GM21367 (cell line): Measurements from ENCODE around the gene CERS6.
"Not testable (repeated sequence)": the region's sequence is repeated elsewhere in the genome, so short reads cannot be mapped to it uniquely, and the experiment has no call there.

Source experiments
- ATAC-seq: cut with Tn5 transposase; IDR thresholded peaks from one replicate; pipeline ENCODE4 v1.9.1; 2021; ENCODE audit not compliant: unreplicated experiment

Gene CERS6

DNA sequence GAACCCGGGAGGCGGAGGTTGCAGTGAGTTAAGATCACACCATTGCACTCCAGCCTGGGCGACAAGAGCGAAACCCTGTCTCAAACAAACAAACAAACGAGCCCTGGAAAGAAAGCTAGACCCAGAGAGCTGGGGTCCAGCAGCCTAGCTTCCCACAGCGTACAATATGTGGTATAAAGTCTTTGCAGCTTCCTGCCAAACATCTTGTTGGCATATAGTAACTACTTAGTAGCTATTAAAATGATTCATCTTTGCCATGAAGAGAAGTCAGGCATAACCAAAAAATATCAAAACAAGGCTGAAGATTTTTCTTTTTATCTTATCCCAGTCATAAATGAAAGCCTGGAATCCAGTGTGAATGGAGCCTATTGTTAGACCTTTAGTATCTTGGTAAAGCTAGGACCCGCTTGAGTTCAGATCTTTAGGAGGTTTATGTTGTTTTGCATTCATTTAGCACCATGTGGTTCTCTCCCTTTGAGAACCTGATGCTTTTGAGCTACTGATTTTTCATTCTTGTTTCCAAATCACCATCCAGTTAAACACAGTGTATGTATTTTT lies 206.7 kb downstream of the CERS6 start:
- no peak for ATAC-seq

DNA sequence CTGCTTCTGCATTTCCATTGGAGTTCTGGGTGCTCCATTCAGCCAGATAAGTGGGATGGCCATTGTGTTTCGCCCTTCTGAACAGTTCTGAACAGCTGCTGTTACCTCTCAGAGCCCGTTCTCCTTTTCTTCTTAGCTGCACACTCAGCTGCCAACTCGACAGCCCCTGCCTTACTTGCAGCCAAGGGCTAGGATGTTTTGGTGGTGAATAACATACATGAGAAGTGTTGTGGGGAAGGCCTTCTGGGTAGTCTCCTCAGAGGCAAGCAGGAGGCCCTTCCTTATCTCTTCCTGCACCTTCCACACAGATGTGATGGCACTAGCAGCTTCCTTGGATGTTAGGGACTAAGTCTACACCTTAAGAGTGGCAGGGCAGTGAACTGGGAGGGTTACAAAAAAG lies 207.9 kb downstream of the CERS6 start:
- ATAC-seq = no peak

DNA sequence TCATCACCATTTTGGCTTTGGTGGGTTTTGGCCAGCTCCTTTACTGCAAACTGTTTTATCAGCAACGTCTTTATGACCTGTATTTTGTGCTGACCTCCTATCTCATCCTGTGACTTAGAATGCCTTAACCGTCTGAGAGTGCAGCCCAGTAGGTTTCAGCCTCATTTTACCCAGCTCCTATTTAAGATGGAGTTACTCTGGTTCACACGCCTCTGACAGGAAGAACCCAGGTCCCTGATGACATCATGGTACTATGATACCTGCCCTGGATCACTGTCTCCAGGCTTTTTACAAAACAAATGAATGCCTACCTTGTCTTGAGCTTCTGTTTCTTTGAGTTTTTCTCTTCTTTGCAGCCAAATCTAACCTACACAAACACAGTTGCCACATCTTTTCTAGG lies 208.6 kb downstream of the CERS6 start:
- not testable (repeated sequence) for ATAC-seq

DNA sequence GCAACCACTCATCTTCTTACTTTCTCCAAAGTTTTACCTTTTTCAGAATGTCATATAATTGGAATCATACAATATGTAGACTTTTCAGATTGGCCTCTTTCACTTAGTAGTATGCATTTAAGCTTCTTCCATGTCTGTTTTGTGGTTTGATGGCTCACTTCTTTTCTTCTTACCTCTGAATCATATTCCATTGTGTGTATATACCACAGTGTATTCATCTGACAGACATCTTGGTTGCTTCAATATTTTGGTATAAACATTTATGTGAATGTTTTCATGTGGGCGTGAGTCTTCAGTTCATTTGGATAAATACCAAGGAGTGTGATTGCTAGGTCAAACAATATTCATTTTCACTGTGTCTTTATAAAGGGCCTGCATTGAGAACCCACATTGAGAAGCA lies 210.3 kb downstream of the CERS6 start:
- ATAC-seq = no peak

DNA sequence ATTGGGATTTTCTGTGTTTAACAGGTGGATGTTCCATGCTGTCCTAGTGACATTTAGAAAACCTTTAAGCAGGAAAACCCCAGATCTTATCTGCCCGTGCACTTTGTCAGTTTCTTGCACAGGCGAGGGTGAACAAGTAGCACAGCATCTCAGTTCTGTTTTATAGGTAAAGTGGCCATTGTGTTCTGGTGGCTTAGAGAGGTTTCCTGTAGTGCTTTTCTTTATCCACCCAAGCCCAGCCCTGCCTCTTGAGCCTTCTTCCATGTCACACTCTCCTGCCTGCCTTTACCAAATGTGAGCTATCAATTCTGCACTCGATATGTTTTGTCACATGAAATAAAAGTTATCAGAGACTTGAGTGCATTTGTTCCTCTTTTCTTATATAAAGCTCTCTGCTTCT lies 211.1 kb downstream of the CERS6 start:
- ATAC-seq = no peak

DNA sequence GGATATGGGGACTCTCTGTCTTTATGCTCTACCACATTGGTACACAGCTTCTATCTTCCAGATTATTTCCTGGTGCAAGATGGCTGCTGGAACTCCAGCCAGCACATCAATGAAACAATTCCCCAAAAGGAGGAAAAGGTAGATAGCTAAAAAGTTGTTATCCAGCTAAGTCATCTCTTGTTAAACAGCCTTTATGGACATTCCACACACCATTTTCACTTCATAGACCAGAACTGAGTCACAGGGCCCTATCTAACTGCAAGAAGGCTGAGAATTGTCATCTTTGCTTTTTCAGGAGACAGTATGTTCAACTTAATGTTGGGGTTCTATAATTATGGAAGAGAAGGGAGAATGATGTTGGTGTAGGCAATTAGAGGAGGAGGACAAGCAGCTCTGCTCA lies 213.1 kb downstream of the CERS6 start:
- ATAC-seq = no peak

DNA sequence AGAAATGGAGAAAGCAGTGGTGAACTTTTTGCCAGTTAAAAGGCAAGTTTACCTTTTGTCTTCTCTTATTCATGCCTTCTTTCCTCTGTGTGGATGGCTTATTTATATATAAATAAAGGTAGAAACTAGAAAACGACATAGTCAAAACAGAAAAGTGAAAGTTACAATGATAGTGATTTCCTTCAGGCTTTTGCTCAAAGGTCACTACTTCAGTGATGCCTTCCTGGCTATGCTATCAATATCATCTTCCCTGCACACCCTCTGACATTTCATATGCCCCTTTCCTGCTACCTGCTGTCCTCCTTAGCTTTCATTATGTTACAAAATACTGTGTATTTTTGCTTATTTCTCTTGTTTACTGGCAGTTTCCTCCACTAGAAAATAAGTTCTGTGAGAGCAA lies 214.4 kb downstream of the CERS6 start:
- ATAC-seq = no peak

DNA sequence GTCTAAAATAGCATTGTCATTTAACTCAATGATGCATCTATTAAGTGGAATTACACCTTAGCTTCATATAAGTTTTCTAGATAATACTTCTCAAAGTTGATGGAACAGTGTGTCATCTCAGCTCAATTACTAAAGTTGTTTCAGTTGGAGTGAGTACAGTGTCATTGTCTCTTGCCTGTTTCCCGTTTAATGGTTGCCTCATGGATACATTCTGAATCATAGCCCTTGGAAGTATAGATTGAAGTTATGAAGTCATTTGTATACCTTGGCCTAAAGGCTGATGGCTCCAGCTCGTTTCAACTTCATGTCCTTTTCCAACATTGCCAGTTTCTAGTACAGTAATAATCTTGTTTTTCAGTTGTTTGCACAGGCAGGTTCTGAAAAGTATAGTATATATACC lies 215.9 kb downstream of the CERS6 start:
- no peak for ATAC-seq

DNA sequence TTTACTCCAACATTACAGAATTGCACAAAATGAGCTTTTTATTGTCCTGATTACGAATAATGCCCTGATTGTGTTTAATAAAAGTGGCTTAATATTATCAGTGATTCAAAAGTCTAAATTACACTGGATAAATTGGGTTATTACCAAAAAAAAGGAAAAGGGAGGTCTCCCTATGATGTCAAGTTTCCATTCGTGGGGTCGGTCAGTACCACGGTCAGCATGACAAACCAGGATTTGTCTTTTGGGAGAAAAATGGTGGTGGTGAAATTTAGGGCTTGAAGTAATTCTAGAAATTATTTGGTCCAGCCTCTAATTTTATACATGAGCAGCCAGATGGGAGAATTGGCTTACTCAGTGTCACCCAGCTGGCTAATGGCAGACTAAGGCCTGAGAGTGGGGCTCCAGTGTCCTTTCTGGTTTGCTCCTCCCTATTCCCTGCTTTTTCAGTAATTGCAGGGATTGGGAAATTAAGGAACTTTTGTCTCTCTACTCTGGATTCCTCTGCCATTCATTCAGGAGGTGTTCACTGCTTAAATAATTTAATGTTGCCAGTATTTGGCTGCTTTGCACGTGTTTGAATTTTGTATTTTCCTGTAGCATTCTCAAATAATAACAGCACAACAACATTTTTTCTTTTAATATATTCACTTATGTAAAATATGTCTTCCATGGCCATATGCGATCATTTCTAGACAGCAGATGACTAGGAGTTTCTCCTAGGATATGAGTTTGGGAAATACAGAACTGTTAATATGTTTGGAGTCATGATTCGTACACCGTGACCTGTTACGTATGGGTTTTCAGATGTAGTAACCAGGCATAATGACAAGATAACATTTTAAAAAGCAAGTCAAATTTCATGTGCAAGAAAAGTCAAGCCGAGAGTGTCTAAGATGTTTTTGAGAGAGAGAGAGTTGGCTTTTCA lies 217.5 kb downstream of the CERS6 start:
- ATAC-seq = no peak

DNA sequence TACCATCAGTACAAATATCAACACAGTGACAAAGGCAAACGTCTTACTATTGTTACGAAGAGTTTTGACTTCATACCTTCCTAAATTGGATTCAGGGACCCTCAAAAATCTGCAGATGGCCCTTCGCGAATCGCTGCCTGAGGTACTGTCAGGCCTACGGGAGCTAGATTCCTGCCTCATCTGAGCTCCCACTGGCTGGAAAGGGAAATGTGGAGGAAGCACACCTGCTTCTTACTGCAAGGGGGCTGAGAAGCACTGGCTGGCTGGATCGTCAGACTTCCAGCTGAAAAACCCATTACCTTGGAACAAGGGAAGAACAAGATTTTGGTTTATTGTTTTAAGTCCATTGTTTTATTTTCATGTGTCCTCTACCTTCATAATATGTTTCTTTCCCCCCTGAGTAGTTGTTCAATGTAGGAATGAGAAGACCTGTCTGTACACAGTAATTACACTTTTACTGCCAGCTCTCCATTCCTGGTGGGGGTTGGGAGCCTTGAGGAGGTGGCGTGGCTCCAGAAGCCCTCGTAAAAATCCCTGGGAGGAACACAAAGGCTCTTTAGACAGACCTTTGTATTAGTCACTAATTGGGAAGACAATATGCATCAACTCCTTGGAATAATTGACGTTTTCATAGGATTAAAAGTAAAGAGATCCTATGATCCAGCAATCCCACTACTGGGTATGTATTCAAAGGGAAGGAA lies 222.2 kb downstream of the CERS6 start:
- no peak for ATAC-seq

DNA sequence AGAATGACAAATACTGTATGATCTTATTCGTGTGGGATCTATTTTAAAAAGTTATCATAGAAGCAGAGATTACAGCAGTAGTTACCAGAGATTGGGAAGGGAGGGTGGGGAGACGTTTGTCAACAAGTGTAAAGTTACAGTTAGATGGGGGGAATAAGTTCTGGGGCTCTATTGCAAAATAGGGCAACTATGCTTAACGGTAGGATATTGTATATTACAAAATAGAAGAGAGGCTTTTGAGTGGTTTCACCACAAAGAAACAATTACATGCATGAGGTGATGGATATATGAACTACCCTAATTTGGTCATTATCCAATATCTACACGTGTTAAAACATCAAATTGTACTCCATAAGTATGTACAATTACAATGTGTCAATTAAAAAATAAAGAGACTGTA lies 223.0 kb downstream of the CERS6 start:
- no peak for ATAC-seq

DNA sequence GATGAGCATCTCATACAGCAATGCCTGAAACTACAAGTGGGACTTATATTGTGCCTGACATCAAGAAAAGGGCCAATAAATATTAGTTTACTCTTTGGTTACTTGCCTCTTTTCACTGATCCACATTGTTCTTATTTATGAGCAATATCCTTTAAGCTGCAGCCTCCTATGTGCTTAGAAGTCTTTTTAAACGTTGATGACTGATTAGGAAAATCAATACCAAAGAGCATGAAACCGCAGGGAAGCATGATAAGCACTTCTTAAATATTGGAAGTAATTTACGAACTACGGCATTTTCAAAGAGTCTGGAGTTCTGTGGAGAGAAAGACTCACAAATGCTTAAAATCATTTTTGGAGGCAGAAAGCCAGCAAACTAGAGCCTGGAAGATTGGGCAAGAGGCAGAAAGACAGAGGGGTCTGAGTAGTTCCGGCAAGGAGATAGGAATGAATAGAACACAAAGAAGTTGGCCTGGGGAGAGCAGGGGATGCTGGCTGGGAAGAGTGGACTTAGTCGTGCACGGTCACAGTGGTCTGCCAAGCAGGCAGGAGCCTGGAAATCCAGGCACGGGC lies 223.8 kb downstream of the CERS6 start:
- no peak for ATAC-seq

DNA sequence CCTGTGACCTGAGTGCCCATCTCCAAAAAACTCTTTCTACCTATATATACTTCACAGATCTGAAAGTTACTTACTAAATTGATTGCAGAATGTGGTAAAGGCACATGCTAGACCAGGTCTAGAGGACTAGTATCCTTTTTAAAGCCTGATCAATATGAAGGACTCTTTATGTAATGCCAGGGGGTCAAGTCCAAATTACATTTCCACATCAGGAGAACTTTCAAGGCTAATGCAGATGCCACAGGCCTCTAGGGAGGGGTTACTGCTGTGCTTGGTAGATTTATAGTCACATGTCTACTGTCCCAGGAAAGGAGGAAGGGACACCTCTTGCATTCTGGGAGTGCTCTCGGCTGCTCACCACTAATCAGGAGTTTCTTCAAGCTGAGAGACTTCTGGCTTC lies 227.9 kb downstream of the CERS6 start:
- no peak for ATAC-seq

DNA sequence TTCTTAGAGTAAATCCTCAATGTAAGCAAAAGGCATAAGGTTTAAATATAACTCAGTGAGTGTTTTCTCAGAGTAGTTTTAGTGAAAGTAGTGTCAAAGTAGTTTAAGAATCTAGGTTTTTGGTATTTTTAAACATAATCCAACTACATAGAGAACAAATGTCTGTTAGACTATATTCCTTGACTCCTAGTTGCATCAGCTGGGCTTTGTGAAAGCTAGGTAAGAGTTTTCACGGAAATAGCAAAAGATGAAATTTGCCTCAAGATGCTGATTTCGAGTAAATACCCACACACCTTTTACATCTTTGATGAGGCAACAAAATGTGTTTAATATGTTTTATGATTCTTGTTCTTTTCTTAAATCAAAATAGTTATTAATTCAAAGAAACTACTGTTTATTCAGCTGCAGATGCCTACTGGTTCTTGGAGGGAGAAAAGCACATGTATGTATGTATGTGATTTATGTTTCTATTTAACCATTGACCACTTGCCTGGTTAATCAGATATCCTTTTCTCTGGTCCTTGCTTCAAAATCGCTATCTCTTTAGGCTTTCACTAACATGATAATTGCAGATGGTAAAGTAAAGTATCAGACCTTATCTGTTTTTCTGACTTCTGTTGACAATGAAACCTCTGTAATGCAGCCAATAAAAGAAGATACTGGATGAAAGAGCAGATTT lies 229.0 kb downstream of the CERS6 start:
- no peak for ATAC-seq

DNA sequence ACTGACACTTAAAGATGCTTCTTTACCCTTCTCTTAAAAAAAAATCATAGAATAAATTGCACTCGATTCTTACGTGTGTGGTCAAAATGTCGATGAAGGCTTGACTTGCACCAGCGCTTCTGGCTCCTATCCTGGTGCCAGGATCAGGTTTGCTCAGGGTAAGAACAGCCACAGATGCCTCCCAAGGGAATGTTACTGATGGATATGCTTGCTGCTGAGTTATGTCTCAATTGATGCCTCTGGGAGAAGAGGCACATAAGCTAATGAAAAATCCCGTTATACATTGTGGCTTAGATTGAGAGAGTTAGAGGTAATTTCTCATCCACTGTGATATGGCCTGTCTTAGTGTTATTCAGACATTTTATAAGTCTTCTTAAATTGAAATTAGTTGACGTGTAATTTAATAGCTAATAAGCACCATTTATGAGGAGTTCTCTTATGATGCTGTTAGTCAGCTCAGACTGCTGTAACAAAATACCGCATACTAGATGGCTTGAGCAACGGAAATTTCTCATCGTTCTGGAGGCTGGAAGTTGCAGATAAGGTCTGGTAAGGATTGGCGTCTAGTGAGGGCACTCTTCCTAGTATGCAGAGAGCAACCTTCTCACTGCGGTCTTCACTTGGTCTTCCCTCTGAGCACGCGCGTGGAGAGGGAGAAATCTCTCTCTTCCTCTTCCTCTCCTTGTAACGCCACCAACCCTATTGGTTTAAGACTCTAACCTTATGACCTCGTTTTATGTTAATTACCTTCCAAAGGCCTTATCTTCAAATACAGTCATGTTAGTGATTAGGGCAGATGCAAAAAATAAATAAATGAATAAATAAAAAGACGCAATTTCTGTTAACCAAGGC lies 229.8 kb downstream of the CERS6 start:
- ATAC-seq = no peak

DNA sequence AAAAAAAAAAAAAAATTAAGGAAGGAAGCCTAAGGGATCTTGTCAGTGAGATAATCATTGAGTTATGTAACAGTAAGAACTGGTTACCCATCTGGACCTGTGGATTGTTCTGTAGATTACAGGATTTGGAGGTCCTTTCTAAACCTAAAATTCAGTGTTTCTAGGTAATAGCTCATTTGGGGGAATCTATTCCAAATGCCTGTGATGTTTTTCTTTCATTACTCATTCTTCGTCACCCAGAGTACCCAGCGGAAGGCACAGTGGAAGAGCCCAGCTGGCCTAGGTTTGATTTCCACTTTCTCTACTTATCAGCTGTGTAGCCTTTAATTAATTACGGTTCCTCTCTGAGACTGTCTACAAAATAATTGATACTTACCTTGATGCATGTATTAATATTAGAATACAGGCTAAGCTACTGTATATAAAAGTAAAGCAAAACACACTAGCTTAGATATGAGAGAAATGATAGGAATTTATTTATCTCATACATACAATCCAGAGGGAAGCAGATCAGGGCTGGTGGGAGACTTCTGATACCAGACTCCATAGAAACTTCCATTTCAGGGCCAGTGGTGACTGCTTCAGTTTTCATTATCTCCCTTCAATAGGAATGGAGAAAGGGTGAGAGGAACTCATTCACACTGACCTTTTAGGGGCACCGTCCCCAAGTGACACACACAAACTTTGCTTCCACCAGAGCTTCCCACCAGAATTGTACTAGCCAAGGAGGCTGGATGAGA lies 230.6 kb downstream of the CERS6 start:
- no peak for ATAC-seq

DNA sequence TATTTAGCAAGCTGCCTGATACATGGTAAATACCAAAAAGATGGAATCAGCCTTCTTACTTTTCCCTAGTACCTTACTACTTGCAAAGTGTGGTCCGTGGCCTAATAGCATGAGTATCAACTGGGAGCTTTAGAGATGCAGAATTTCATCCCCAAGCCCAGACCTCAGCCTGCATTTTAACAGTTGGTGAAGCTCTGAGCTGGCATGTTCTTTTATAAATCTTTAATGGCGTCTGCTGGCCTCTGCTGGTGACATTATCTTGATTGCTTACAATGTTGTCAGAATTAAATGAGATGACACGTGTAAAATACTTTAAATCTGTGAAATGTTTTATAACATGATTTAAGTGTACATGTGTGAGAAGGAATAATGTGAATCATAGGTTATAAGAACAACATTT lies 231.2 kb downstream of the CERS6 start:
- no peak for ATAC-seq

DNA sequence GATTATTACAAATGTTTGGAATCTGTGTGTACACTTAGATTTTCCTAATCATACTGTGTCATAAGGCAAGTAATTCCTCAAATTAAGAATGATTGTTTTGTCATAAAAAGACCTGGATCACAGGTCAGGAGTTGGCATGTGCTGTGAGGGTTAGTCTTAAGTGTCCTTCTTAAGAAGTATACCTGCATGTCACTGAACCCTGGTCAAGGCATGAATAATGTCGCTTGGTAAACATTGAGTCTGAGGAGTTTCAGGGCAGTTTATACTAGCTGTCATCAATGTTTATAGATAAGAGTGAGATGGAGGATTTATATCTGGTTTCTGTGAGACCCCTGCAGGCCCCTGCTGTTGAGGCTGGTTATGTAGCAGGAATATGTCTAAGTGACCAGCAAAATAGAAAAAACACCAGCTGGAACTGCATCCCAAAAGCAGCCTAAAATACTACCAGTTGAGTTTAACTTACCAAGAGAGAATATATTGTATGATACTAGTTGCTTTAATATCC lies 234.4 kb downstream of the CERS6 start:
- no peak for ATAC-seq

DNA sequence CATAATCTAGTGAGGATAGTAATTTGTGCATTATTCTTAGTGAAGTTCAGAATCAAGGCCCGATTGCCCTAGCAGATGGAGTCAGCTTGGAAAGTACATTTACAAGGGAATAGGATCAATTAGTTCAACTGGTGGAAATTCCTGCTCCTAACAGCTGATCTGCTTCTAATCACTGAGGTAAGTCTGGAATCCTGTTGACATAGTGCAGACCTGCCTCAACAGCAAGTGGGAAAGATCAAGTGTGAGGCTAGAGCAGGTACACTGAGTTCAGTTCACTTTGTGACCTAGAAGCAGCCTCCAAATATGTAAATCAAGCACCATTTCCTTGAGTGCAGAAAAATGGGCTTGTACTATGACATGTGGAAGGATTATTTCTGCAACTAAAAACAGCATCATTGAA lies 235.1 kb downstream of the CERS6 start:
- no peak for ATAC-seq
